SW 1271 (cell line): Measurements from ENCODE around the gene COL20A1.

Experiments
- DNase-seq, 2 experiments: peaks; one replicate each; lab custom pipeline; 2025; lab: John Stamatoyannopoulos, UW

COL20A1 gene

GRCh38 chr20:63320616-63321147 lies 27.7 kb downstream of the COL20A1 start:
- no peak for DNase-seq

- DNase-seq, result no peak
Measured at GRCh38 chr20:63321148-63321831, 28.3 kb downstream of the COL20A1 start.

GRCh38 chr20:63322146-63322932 lies 29.4 kb downstream of the COL20A1 start:
- no peak for DNase-seq

- no peak for DNase-seq
Measured at GRCh38 chr20:63322933-63323273, 29.9 kb downstream of the COL20A1 start.

GRCh38 chr20:63323357-63323981 lies 30.5 kb downstream of the COL20A1 start:
- no peak for DNase-seq

- DNase-seq, result no peak
Measured at GRCh38 chr20:63325021-63325471, 32.1 kb downstream of the COL20A1 start.

- no peak for DNase-seq
Measured at GRCh38 chr20:63325554-63326313, 32.7 kb downstream of the COL20A1 start.

- DNase-seq, result no peak
Measured at GRCh38 chr20:63326314-63327230, 33.6 kb downstream of the COL20A1 start.

- no peak for DNase-seq
Measured at GRCh38 chr20:63327231-63327745, 34.3 kb downstream of the COL20A1 start.

GRCh38 chr20:63328026-63328700 lies 35.2 kb downstream of the COL20A1 start:
- DNase-seq, result no peak

- no peak for DNase-seq
Measured at GRCh38 chr20:63328718-63329275, 35.8 kb downstream of the COL20A1 start.

GRCh38 chr20:63329331-63330083 lies 36.5 kb downstream of the COL20A1 start:
- no peak for DNase-seq

GRCh38 chr20:63330084-63330760 lies 37.2 kb downstream of the COL20A1 start:
- no peak for DNase-seq

GRCh38 chr20:63330940-63331339 lies 38.0 kb downstream of the COL20A1 start:
- no peak for DNase-seq

- no peak for DNase-seq
Measured at GRCh38 chr20:63331741-63332400, 38.9 kb downstream of the COL20A1 start.

- DNase-seq, result no peak
Measured at GRCh38 chr20:63332488-63333240, 39.7 kb downstream of the COL20A1 start.

GRCh38 chr20:63333241-63333836 lies 40.4 kb downstream of the COL20A1 start:
- DNase-seq, result no peak
